NB4 (cell line): Measurements from ENCODE around the gene DOCK7.
A peak's percentile ranks its signal among the peaks of the same experiment; 100 is the strongest.

Source experiments
- DNase-seq: peaks from one replicate; pipeline ENCODE4 v3.0.0; 2010; ENCODE audit warnings: low read depth
- H3K4me3 ChIP-seq: one replicate; pipeline ENCODE4 v1.5.1; 2011; ENCODE audit warnings: mild to moderate bottlenecking, low read depth, low read length, moderate library complexity
- CTCF ChIP-seq: IDR thresholded peaks from one replicate; pipeline ENCODE4 v1.5.1; 2012; ENCODE audit warnings: low read depth, low read length
- MAX ChIP-seq: IDR thresholded peaks from 2 replicates; pipeline ENCODE4 v1.6.1; 2011; ENCODE audit warnings: low read depth, low read length
- MYC ChIP-seq: IDR thresholded peaks from 2 replicates; pipeline ENCODE4 v1.6.1; 2011; ENCODE audit warnings: low read depth, low read length
- POLR2A ChIP-seq: IDR thresholded peaks from 2 replicates; pipeline ENCODE4 v1.6.1; 2011; ENCODE audit warnings: mild to moderate bottlenecking; ENCODE audit not compliant: insufficient read length; ENCODE audit errors: extremely low read depth

Gene DOCK7

GRCh38 chr1:62637392-62638105, 50.6 kb downstream of the DOCK7 start:
- peak; percentile 9 for DNase-seq
- no peak for TF ChIP-seq MAX
- no peak for TF ChIP-seq MYC
- no peak for TF ChIP-seq CTCF
- no peak for TF ChIP-seq POLR2A

GRCh38 chr1:62628506-62628905, 59.7 kb downstream of the DOCK7 start:
- TF ChIP-seq POLR2A (no peak), CTCF (no peak), MYC (no peak), MAX (no peak)
- no peak overlapping the region for H3K4me3 ChIP-seq
- DNase-seq = no peak

More at GRCh38 chr1:62637392-62638105, 50.6 kb downstream of the DOCK7 start:
- H3K4me3 ChIP-seq = no peak overlapping the region

- TF ChIP-seq POLR2A (no peak), MYC (no peak), MAX (no peak), CTCF (no peak)
- H3K4me3 ChIP-seq = no peak overlapping the region
- peak; percentile 6 for DNase-seq
These were observed 62.8 kb downstream of the DOCK7 start for GRCh38 chr1:62625415-62625814.

GRCh38 chr1:62621907-62622306, 66.3 kb downstream of the DOCK7 start:
- TF ChIP-seq MAX (no peak), CTCF (no peak)
- no peak overlapping the region for H3K4me3 ChIP-seq
- peak; percentile 23 for DNase-seq

- DNase-seq = no peak
- TF ChIP-seq MYC = no peak
- no peak for TF ChIP-seq CTCF
- no peak for TF ChIP-seq MAX
- TF ChIP-seq POLR2A = no peak
These were observed 74.3 kb downstream of the DOCK7 start for GRCh38 chr1:62613890-62614289.

More at GRCh38 chr1:62613890-62614289, 74.3 kb downstream of the DOCK7 start:
- H3K4me3 ChIP-seq = no peak overlapping the region
